GM21515 (cell line): ENCODE data around the gene BTBD16.

Experiments
- ATAC-seq: cut with Tn5 transposase; IDR thresholded peaks from one replicate; pipeline ENCODE4 v1.9.1; 2021; ENCODE audit not compliant: unreplicated experiment

Gene BTBD16

DNA sequence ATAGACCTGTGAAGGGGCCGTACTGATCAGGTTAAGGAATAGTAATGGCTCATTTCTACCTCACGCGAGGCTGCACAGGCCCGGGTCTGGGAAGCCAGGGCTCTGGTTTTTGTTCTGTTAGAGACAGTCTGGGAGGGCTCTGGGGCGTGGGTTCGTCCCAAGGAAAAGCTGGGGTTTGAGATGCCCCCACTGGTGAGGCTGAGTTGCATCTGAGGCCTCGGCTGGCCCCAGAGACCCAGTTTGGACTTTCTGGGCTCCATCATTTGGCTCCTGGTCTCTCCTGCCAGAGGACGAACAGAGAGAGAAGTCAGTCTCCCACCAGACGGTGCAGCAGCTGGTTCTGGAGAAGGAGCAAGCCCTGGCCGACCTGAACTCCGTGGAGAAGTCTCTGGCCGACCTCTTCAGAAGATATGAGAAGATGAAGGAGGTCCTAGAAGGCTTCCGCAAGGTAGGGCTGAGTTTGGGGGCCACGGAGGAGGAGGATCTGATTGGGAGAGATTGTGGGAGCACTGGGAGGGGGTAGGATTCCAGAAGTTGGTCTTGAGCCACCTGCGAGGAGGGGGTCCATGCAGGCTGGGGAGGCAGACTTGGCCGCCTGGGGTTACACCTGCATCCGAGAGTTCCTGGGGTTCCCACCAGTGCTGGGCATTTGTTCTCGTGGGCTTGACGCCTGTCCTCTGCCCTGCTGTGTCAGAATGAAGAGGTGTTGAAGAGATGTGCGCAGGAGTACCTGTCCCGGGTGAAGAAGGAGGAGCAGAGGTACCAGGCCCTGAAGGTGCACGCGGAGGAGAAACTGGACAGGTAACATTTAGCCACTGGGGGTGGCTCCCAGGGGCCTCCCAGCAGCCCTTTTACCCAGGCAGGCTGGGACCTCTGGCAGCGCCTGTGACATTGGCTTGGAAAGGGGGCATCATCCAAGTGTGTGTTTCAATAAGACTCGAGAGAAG is 22.5 kb upstream of the BTBD16 start:
- no peak for ATAC-seq

DNA sequence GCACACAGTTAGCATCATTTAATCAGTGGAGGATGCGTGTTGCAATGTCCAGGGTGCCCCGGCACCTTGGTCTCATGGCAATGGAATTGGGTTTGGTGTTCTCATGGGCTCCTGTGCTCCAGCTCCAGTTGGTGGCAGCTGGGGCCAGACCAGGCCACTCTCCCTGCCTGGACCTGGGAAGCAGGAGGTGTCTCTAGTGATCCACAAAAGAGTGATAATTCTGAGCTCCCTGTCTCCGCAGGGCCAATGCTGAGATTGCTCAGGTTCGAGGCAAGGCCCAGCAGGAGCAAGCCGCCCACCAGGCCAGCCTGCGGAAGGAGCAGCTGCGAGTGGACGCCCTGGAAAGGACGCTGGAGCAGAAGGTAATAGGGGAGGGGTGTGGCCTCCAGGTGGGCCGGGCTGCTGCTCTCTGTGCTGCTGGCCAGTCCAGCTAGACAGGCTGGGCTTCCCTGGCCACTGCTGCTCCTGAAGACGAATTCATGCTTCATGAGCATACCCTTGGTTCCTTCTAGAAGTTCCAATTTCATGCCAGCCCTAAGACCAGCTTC is 21.7 kb upstream of the BTBD16 start:
- no peak for ATAC-seq

DNA sequence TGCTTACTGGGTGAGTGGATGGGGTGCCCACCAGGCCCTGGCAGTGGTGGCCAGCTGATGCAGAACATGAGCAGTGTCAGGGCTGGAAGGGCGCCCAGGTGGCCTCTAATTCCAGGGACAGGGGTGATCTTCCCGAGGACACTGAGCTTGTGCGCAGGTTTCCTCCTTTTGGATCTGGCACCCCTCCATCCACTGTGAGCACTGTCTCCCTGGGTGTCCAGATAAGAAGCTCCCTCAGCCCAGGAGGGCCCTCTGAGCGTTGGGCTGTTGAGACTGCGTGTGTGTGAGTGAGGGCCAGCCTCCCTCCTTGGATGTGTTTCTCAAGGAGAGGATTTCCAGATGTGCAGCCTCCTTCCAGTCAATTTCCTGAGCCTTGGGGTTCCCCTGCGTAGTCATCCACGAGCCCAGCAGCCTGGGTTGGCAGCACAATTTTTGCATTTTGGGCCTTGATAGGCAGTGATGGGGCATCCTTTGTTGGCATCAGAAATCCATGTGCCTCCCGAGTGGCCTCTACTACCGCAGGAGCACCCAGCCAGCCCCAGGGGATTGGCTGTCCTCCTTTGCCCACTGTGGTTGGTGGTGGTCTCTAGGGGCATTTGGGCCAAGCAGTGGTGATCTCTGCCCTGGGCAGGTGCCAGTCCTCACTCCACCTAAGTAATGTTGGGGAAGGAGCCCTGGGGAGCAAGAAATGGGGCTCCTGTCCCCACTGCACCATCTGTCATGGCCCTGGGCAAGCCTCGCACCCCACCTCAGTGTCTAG is 20.9 kb upstream of the BTBD16 start:
- ATAC-seq: no peak

DNA sequence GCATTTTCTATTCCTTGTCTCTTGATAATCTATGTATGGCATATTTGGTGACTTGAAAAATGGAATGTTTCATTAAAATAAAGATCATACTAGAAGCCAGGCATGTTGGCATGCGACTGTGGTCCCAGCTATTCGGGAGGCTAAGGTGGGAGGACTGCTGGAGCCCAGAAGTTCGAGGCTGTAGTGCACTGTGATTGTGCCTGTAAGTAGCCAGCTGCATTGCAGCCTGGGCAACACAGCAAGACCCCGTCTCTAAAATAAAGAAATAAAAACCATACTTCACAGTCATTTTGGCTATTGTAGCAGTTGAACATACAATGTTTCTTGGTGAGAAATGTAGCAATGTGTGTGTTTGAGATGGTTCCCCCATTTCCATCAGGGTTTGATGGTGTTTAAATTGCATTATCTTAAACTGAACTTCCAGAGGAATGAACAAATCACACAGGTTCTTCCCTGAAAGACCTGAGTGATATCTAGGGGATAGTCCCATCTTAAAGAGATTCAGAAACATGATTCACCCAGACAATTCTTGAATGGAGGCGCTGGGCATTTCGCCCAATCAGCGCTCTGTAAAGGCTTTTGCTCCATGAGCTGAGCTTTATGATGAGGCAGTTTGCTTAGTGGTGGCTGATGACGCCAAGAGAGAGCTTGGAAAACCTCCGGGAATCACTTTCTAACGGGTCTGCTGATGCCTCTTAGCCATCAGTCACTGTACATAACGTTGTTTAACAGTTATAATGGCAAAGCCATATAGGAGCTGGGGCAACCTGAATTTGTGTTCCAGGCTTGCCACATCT is 19.4 kb upstream of the BTBD16 start:
- ATAC-seq: no peak

DNA sequence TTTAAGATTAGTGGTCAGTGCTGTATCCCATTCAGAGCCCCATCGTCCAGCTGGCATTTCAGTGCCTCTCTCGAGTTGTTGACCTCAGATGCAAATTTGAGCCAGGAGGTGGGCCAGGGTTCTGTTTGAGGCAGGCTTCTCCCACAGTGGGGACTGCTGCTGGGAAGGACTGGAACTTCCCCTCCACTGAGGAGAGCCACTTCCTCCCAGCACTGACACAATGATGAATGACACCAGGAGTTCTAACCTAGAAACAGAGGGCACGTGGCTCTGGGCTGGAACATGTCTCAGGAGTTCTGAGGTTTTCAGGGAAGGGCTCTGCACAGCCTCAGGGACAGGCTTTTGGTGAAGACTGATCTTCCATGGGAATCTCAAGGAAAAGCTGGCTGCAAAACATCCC is 18.3 kb upstream of the BTBD16 start:
- ATAC-seq: no peak

DNA sequence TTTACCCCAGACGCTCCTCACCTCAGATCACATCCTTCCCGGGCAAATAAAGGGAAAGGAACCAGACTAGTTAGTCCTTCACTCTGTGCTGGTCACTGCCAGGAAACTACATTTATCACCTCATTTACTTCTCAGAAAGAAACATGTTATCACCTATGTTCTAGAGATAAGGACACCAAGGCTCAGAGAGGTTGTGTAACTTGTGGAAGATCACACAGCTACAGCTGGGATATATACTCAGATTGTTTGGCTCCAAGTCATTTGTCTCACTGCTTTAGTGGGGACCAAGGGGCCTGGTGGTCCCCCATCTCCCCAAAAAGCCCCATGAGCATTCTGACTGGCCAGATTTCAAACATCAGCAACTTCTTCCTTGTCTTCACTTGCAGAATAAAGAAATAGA is 17.5 kb upstream of the BTBD16 start:
- no peak for ATAC-seq

DNA sequence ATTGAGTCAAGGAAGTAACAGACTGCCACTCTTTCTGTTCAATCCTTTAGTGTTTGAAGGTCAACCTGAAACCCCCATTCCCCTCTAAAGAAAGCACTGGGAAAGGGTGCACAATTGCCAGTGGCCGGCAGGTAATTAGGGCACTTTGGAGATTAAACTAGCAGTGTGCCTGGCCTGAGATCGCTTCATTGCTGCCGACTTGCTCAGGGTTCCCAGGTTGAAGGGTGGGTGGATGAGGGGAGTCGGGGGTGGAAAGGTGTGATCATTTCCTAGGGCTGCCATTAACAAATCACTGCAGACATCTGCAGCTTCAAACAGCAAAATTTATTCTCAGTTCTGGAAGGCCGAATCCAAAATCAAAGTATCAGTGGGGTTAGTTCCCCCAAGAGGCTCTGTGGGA is 16.3 kb upstream of the BTBD16 start:
- no peak for ATAC-seq

DNA sequence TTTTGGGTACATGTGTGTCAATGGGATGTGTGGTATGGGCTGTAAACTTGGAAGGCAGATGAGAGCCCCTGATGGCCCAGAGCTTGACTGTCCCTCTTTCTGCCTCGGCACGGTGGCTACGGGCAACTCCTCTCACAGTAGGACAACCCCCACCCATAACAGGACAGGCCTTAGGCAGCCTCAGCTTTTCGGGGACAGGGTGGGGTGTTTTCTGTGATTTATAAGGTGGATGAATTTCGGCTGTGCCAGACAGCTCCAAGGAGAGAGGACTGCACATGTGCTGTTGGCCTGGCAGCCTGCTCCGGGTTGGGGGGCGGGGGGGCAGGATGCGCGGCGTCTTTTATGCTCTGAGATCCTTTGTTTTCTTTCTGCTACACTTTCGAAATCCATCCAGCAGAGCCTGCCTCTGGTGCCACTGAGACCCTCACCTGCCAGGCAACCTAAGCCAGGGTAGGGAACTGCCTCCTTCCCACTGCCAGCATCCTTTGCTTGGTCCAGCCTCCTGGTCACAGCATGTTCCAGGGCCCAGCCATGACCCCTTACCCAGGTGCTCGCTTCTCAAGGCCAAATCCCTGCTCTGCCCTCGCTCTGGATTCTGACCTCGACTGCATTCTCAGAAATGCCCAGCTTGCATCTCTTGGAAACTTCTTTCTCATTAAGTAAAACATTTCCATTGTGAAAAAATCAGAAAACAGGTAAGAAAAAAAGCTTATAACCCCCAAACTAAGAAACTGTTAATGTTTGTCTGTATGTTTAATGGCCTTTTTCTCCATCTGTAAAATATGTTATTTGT is 15.4 kb upstream of the BTBD16 start:
- no peak for ATAC-seq

DNA sequence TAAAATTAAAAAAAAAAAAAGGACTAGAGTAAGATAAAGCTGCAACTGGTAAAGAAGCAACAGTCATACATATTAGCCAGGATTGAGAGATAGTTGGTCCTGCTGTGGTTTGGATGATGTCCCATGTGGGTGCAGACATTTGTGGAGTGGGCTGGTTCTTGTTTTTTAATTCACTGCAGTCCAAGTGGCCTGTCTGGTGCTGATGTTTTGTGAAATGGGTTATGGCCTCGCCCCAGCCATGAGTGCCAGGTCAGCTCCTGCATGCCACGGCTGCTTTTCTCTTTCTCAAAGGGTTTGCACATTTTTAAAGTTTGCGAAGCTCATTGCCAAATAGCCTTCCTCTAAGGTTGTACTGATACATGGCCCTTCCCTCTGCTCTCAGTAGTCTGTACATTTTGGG is 14.1 kb upstream of the BTBD16 start:
- no peak for ATAC-seq

DNA sequence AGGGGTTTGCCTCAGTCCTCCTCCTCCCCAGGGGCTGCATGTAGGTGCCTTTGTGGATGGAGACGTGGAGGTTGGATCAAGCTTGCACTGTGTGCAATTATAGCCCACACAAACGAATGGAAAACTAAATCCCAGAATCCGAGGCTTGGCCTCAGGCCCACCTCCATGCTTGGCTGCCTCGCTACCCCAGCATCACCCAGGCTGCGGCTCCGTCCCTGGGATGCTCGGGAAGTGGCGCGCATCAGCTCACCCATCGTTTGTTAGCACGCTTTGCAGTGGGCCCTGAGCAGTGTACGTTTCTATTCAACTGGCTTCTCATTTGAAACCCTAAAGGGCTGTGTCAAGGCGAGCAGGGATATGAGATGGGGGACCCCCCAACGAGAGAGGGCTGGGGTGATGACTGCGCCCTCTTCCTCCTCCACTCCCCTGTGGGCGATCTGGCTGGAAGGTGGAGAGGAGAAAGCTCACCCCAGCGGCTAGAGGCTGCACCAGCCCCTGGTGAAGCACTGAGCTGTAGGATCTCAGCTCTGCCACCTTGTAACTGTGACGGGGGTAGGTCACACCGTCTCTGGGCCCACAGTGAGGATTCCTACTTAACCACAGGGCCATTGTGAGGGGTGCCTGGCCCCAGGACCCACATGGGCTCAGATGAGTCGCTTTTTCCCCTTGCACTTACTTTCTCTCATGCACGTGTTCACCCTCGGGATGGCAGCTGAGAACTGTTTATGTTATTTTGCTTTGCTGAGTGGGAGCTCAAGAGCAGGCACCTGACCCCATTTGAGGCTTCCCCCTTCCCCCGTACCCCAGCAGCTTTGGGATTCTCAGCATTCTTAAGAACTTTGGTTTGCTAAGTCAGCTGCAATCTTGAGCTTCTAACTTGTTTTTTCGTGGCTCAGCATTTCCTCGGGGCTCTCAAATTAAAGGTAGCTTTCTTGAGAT is 12.7 kb upstream of the BTBD16 start:
- no peak for ATAC-seq

DNA sequence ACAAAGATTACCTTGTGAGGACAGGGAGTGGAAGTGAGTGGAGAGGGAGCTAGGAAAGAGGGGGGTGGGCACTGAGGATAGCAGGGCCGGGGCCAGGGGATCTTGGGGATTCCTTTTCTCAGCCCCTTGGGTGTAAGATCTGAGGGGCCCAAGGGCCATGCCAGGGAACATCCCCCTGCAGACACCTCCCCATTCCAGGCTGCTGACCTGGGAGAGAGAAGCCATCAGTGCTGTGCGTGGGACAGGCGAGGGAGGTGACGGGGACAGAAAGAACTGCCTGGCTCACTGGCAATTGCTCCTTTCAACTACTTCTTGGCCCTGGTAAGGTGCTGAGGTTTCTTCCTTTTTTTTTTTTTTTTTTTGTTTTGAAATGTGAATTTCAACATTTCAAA is 12.0 kb upstream of the BTBD16 start:
- no peak for ATAC-seq

DNA sequence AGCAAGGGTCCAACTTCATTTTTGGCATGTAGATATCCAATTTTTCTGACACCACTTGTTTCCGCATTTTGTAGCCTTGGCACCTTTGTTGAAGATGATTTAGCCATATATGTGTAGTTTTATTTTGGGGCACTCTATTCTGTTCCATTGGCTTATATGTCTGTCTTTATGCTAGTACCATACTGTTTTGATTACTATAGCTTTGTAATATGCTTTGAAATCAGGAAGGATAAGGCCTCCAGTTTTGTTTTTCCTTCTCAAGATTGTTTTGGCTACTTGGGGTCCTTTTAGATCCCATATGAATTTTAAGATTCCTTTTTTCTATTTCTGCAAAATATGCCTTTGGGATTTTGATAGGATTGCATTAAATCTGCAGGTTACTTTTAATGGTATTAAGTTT is 9.5 kb upstream of the BTBD16 start:
- ATAC-seq: no peak

DNA sequence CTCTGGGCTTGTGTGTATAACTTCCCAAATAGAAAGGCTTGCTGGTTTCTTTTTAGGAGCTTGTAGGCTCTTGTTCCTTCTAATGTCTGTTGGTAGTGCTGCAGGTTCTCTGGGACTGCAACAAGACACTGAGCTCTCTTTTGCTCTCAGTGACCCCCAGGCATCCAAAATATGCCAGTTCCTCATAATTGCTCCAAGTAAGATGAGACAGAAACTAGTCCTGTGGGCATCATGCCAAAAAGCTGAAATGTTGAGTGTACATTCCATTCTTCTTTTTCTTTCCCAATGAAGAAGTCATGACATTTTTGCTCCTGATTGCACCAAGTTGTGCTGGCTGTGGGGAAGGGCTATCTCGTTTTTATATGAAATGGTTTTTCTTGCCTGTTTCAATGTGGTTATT is 7.1 kb upstream of the BTBD16 start:
- ATAC-seq: no peak

DNA sequence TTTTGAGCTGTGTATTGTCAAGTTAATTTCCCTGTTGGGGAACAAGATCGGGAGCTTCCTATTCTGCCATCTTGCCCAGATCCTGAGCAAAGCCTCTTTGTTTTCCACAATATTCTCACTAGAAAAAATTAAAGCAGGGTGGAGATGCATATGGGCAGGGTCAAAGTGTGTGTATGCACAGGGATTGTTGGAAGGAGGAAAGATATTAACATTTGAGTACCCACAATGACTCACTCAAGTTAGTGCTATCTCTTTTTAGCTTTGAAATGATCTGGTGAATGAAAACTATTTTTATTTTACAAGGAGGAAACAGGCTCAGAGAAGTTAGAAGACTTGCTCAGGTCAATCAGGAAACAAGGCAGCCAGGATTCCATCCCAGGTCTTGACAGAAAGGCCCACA is 6.7 kb upstream of the BTBD16 start:
- no peak for ATAC-seq

DNA sequence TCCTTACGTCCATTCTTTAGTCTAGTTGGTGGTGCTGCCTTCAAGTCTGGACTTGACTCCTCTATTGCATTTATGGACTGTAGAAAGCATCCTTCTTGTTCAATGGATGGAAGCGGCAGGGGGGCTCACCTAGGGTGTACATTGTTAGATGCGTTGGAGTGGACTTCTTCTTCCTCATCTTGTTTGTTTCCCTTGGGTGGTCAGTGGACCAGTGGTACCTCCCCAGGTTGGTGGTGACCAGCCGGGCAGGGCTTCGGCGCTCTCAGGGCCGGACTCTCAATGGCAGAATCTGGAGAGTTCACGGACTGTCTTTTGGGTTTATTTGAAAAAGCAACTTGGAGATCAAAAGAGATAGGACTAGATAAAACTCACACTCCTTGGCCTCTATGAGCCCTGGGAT is 6.2 kb upstream of the BTBD16 start:
- no peak for ATAC-seq

DNA sequence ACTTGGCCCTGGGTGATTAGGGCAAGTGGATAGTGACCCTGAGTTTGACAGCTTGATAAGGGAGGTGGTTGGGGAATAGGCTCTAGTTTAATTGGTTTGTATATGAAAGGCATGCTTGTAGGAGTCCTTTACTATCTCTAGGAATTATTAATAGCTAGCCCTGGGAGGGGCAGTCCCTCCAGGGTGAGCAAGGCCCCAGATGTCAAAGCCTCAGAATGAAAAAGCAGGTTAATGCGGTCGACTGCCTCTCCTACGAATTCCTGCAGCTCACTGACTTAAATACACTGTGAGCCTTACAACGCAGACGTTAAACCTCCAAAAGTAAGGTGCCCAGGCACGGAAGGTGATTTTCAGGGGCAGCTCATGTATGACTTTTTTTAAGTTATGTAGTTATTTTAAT is 5.2 kb upstream of the BTBD16 start:
- ATAC-seq: no peak

DNA sequence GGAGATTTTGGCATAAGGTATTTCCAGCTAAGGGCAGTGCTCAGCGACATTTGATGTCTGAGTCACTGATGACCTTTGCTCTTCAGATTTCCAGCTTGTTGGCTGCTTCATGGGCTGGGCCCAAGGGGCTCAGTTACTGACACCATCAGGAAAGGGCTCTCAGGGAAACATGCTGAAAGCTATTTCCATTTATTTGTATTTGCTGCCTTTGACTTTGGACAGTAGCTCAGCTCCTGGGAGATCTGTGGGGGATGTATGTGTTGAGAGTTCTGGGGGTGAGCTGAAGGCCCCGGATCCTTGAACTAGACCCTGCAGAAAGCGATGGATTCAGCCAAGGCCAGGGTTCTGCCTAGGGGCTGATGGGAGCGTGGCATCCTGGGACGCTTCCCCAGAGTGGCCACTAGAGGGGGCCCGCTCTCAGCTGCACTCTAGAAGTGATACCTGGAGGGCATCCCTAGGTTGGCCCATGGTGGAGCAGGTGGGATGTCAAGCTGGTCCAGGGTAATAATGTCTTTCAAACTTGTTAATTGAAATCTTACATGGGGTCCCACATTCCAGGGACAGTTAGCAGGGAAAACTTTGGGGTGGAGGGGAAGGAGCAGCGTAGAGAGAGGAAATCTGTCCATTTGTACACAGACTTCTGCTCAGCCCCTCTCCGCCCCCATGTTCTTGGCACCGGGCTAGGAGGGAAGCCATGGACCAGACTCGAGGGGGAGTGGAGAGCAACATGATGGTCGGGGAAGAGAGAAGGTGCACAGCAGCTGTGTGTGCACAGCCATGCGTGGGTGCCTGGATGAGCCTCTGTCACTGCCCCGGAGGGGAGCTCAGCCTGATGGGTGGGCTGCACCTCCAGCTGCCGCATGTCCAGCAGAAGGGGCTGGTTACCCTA is 3.0 kb upstream of the BTBD16 start:
- no peak for ATAC-seq

DNA sequence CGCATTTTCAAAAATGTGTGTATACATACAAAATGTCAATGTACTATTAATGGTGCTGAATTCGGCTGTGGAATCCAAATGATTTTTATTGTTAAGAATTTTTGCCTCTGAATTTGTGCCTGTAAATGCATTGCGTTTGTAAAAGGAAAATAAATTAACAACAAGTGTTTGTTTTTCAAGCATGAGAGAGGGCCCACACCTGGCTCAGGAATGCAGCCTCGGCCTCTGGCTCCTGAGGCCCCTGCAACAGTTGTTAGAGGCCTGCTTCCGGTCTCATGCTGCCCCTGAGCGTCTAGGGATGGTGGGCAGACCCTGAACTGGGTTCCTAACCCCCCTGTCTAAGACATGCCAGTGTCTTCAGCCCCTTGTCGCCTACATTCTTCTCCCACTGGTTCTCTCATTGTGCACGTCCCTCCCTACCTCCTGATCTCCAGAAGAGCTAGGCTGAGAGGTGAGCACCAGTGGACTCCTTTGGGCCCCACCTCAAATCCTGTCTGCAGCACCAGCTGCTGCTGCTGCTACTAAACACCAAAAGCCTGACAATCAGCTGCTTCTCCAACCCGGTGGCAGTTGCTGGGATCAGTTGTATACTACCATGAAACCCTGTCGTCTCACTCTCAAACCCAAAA is 1.9 kb upstream of the BTBD16 start:
- ATAC-seq: no peak
